HepG2 (cell line): ENCODE measurements around the gene RNASE4. TPM values are rescaled to one million over a fixed set of nuclear protein-coding genes. Genes with fewer than 3 reads are reported as not detected.

ENCODE experiments used
- ELF3 ChIP-seq: IDR thresholded peaks from 2 replicates; pipeline ENCODE4 v1.6.1; 2016; ENCODE audit warnings: missing genetic modification reagents, missing compliant biosample characterization
- FOXA3 ChIP-seq: IDR thresholded peaks from 2 replicates; pipeline ENCODE4 v1.6.1; 2016; ENCODE audit warnings: missing genetic modification reagents, missing compliant biosample characterization
- GATA4 ChIP-seq: sonication (generic); IDR thresholded peaks from 2 replicates; pipeline ENCODE4 v1.6.1; 2016; ENCODE audit warnings: antibody characterized with exemption, low read depth, borderline replicate concordance
- HES4 ChIP-seq: sonication (generic); formaldehyde crosslinking; IDR thresholded peaks from 2 replicates; pipeline ENCODE4 v1.9.0; 2021; ENCODE audit warnings: mild to moderate bottlenecking, missing genetic modification reagents, borderline replicate concordance
- IRX3 ChIP-seq: sonication (generic); formaldehyde crosslinking; IDR thresholded peaks from 2 replicates; pipeline ENCODE4 v1.8.1; 2023; ENCODE audit warnings: mild to moderate bottlenecking, low read depth, missing genetic modification reagents, borderline replicate concordance
- ISL2 ChIP-seq: sonication (generic); formaldehyde crosslinking; IDR thresholded peaks from 2 replicates; pipeline ENCODE4 v1.5.0; 2020; ENCODE audit warnings: missing genetic modification reagents
- KDM6A ChIP-seq: IDR thresholded peaks from 2 replicates; pipeline ENCODE4 v1.6.1; 2016; ENCODE audit warnings: low read depth
- LBX2 ChIP-seq: sonication (generic); formaldehyde crosslinking; IDR thresholded peaks from 2 replicates; pipeline ENCODE4 v1.5.0; 2020; ENCODE audit warnings: missing genetic modification reagents, mild to moderate bottlenecking, borderline replicate concordance
- MXI1 ChIP-seq: IDR thresholded peaks from 3 replicates; pipeline ENCODE4 v1.6.1; 2012; ENCODE audit warnings: low read depth, low read length, inconsistent platforms, borderline replicate concordance
- NAIF1 ChIP-seq: sonication (generic); formaldehyde crosslinking; IDR thresholded peaks from 2 replicates; pipeline ENCODE4 v1.5.0; 2020; ENCODE audit warnings: mild to moderate bottlenecking, missing genetic modification reagents, borderline replicate concordance
- SP1 ChIP-seq, 2 experiments: fragments of 450-650 bp in 1 of 2; sonication (generic) in 1 of 2; formaldehyde crosslinking in 1 of 2; IDR thresholded peaks; 2 replicates each; pipeline versions ENCODE4 v1.4.0 to v1.6.1; 2016 to 2020; ENCODE audit warnings: missing genetic modification reagents in 1 of 2
- SRSF1 ChIP-seq: fragments of 200-400 bp; formaldehyde crosslinking; optimal IDR thresholded peaks from 2 replicates; pipeline ENCODE3; 2017; ENCODE audit warnings: mild to moderate bottlenecking, low read depth, low read length, moderate library complexity
- THRA ChIP-seq: sonication (generic); formaldehyde crosslinking; IDR thresholded peaks from 2 replicates; pipeline ENCODE4 v1.4.0; 2020; ENCODE audit warnings: missing genetic modification reagents, borderline replicate concordance
- THYN1 ChIP-seq: sonication (generic); formaldehyde crosslinking; IDR thresholded peaks from 2 replicates; pipeline ENCODE4 v1.8.1; 2023; ENCODE audit warnings: low read depth, mild to moderate bottlenecking, moderate library complexity, missing genetic modification reagents, borderline replicate concordance
- ZBTB44 ChIP-seq: sonication (generic); formaldehyde crosslinking; IDR thresholded peaks from 2 replicates; pipeline ENCODE4 v1.4.0; 2020; ENCODE audit warnings: missing genetic modification reagents
- ZNF17 ChIP-seq: sonication (generic); formaldehyde crosslinking; IDR thresholded peaks from 2 replicates; pipeline ENCODE4 v1.5.0; 2020; ENCODE audit warnings: mild to moderate bottlenecking, missing genetic modification reagents
- ZNF354B ChIP-seq: sonication (generic); formaldehyde crosslinking; IDR thresholded peaks from 2 replicates; pipeline ENCODE4 v1.8.0; 2022; ENCODE audit warnings: mild to moderate bottlenecking, missing genetic modification reagents
- ZNF570 ChIP-seq: sonication (generic); formaldehyde crosslinking; IDR thresholded peaks from 2 replicates; pipeline ENCODE4 v1.4.0; 2020; ENCODE audit warnings: mild to moderate bottlenecking, missing genetic modification reagents, borderline replicate concordance
- polyA plus RNA-seq, 8 experiments: library from polyadenylated mRNA; depleted of rRNA in 3 of 8; stranded (reverse) in 7 of 8; unstranded in 1 of 8; fragments of >200 nt; fragmentation: Illumina TruSeq in 4 of 8; extraction: Trizol in 4 of 8; gene quantifications; 2 replicates each; pipeline versions ENCODE4 v1.2.1 to v1.2.3, GENCODE V29; 2011 to 2016; ENCODE audit warnings: low read depth in 4 of 8, missing spikeins in 1 of 8, mixed read lengths in 1 of 8; ENCODE audit not compliant: insufficient read depth in 1 of 8
- total RNA-seq, 5 experiments: library from RNA; depleted of rRNA; stranded (reverse); fragments of >200 nt; fragmentation: Illumina TruSeq; extraction: Trizol; gene quantifications; 2 replicates each; pipeline ENCODE4 v1.2.3, GENCODE V29; 2016; ENCODE audit warnings: low read depth in 1 of 5
- TF ChIP-seq, protein P1 (sequence below): sonication (generic); formaldehyde crosslinking; IDR thresholded peaks from 2 replicates; pipeline ENCODE4 v1.4.0; 2020; ENCODE audit warnings: mild to moderate bottlenecking, missing genetic modification reagents, borderline replicate concordance
- TF ChIP-seq, protein P2 (sequence below): sonication (generic); formaldehyde crosslinking; IDR thresholded peaks from 2 replicates; pipeline ENCODE4 v1.4.0; 2020; ENCODE audit warnings: mild to moderate bottlenecking, missing genetic modification reagents
- TF ChIP-seq, protein P3 (sequence below): sonication (generic); formaldehyde crosslinking; IDR thresholded peaks from 2 replicates; pipeline ENCODE4 v1.4.0; 2020; ENCODE audit warnings: mild to moderate bottlenecking, missing genetic modification reagents

The RNASE4 gene
- total and polyA plus RNA-seq, 2 of the 13 experiments (the other 11 are each of a cell fraction or from before 2014, with no cell fraction given): 109 to 983 TPM

DNA sequence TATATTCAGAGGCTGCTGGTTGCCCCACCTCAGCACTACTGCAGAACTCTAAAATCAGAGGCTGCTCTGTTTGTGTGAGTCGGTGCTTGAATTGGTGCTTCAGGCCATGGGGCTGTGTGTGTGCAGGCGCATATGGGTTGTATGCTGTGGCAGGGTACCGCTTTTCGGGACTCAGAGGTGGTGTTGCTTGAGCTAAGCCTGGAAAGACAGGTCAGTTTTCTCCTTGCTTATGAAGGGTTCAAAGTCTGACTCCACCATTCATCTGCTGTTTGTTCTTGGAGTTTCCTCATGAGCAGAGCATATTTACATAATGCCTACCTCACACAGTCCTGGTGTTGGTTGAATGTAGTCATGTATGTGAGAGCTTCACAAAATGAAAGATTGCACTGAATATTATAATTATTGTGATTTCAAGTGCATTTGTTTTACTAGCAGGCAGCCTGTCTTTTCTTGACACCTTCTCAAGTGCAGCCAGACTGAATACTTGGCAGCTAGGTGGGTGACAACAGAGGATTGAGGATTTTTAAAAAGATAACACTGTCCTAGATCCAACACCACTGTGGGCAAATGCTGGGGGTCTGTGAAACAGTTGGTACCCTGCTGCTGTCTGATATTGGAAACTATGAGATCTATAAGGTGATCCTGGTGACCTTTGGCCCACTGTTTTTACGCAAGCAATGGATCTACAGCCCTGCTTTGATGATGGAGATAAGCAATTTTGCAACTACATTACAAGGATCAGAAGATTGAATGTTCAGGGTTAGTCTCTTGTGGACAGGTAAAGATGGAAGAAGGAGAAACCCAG is 3.2 kb downstream of the RNASE4 start (continued):
- TF ChIP-seq THRA (CRISPR knock-in tag) (0 out of 2 replicates have a peak, but pooled peaks have one; percentile 32), THYN1 (CRISPR knock-in tag) (no peak), NAIF1 (CRISPR knock-in tag) (0 out of 2 replicates have a peak, but pooled peaks have one; percentile 1), KDM6A (CRISPR knock-in tag) (peak; percentile 77; the same call in 1 of the 2 replicates), SRSF1 (no peak), LBX2 (CRISPR knock-in tag) (no peak), ZNF17 (no peak), MXI1 (peak; percentile 60; the same call in 1 of the 3 replicates), GATA4 (no peak), ZNF570 (no peak), ZNF354B (CRISPR knock-in tag) (0 out of 2 replicates have a peak, but pooled peaks have one; percentile 8), ISL2 (CRISPR knock-in tag) (peak; percentile 63), IRX3 (CRISPR knock-in tag) (0 out of 2 replicates have a peak, but pooled peaks have one; percentile 29), ZBTB44 (CRISPR knock-in tag) (no peak), SP1 (IDR thresholded peaks at IDR 0.05) (no peak), SP1 (CRISPR knock-in tag; IDR thresholded peaks at IDR 0.05) (no peak), FOXA3 (CRISPR knock-in tag) (peak; percentile 96), HES4 (CRISPR knock-in tag) (no peak), ELF3 (CRISPR knock-in tag) (peak; percentile 84)
- TF ChIP-seq, protein P1, sequence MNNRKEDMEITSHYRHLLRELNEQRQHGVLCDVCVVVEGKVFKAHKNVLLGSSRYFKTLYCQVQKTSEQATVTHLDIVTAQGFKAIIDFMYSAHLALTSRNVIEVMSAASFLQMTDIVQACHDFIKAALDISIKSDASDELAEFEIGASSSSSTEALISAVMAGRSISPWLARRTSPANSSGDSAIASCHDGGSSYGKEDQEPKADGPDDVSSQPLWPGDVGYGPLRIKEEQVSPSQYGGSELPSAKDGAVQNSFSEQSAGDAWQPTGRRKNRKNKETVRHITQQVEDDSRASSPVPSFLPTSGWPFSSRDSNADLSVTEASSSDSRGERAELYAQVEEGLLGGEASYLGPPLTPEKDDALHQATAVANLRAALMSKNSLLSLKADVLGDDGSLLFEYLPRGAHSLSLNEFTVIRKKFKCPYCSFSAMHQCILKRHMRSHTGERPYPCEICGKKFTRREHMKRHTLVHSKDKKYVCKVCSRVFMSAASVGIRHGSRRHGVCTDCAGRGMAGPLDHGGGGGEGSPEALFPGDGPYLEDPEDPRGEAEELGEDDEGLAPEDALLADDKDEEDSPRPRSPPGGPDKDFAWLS: no peak
- TF ChIP-seq, protein P2, sequence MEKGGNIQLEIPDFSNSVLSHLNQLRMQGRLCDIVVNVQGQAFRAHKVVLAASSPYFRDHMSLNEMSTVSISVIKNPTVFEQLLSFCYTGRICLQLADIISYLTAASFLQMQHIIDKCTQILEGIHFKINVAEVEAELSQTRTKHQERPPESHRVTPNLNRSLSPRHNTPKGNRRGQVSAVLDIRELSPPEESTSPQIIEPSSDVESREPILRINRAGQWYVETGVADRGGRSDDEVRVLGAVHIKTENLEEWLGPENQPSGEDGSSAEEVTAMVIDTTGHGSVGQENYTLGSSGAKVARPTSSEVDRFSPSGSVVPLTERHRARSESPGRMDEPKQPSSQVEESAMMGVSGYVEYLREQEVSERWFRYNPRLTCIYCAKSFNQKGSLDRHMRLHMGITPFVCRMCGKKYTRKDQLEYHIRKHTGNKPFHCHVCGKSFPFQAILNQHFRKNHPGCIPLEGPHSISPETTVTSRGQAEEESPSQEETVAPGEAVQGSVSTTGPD (CRISPR knock-in tag): no peak
- TF ChIP-seq, protein P3, sequence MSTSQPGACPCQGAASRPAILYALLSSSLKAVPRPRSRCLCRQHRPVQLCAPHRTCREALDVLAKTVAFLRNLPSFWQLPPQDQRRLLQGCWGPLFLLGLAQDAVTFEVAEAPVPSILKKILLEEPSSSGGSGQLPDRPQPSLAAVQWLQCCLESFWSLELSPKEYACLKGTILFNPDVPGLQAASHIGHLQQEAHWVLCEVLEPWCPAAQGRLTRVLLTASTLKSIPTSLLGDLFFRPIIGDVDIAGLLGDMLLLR (CRISPR knock-in tag): no peak
